ENCODE measurements around the gene NOS1. TPM values are rescaled to one million over a fixed set of nuclear protein-coding genes. Genes with fewer than 3 reads are reported as not detected.

The NOS1 gene
- total and polyA plus RNA-seq, 2 of the 8 experiments (the other 6 are each of a cell fraction or from before 2014, with no cell fraction given) = 1.5 to 2.0 TPM

DNA sequence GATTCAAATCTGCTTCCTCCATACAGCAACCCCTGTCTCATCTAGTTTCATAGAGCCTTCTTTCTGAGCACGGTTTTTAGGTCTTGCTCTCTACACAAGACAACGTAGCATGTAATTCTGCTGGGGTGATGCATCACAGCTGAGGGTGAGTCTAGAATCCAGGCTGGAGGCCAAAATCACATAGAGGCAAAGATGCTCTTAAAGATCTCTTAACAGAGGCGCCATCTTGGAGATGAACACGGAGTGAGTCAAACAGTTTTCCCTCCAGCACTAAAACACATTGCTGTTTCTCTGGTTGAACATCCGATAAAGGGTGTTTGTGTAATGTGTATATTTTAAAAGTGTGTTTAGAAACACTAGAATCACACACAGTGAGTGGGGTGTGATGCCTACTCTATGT, 78.9 kb downstream of the NOS1 start:
- Histone ChIP-seq H3K79me1 (ENCODE audit: low read depth, low read length) (no peaks in the 10 kb centered on the region), H3K79me2 (ENCODE audit: control insufficient read depth in 1 of 2, insufficient read depth in 2 of 2, low read length in 2 of 2) (no peaks in the 10 kb centered on the region), H3K27ac (ENCODE audit: low read depth, low read length) (no peak overlapping the region), H2BK15ac (ENCODE audit: low read length) (no peak overlapping the region), H4K5ac (ENCODE audit: insufficient read length, low read depth, low read length) (no peak overlapping the region), H4K20me1 (replicated peaks in 1 of 2; ENCODE audit: control insufficient read depth in 1 of 2, insufficient read depth in 2 of 2, low read length in 2 of 2) (no peaks in the 10 kb centered on the region), H3K36me3 (ENCODE audit: control insufficient read depth in 2 of 4, insufficient read depth in 4 of 4, low read length in 3 of 4) (no peaks in the 10 kb centered on the region), H2BK120ac (replicated peaks; ENCODE audit: low read depth, low read length) (no peak overlapping the region), H3K23me2 (ENCODE audit: low read depth, low read length) (no peaks in the 10 kb centered on the region), H3K14ac (ENCODE audit: insufficient read length) (no peak overlapping the region), H3K4me3 (ENCODE audit: extremely low read depth in 1 of 4, insufficient read depth in 2 of 4, low read depth in 3 of 4, low read length in 4 of 4) (no peak overlapping the region), H3K18ac (ENCODE audit: extremely low read depth, low read length) (no peak overlapping the region), H3K27me3 (replicated peaks in 1 of 4; ENCODE audit: control insufficient read depth in 3 of 4, extremely low read depth in 1 of 4, insufficient read depth in 3 of 4, low read length in 3 of 4) (no peaks in the 10 kb centered on the region), H3K4me1 (replicated peaks in 1 of 4; ENCODE audit: control insufficient read depth in 3 of 4, insufficient read depth in 4 of 4, low read length in 3 of 4) (peaks cover 9 to 18% (median 10%) of the 10 kb centered on the region in 4 experiments), H3K4ac (replicated peaks; ENCODE audit: insufficient read length, low read depth, low read length) (no peak overlapping the region), H3K23ac (ENCODE audit: insufficient read length) (no peak overlapping the region), H3K9me3 (ENCODE audit: insufficient read depth in 2 of 2, low read depth in 1 of 2, low read length in 1 of 2) (no peaks in the 10 kb centered on the region), H3K9ac (replicated peaks in 1 of 4; ENCODE audit: extremely low read depth in 1 of 4, low read depth in 3 of 4, low read length in 3 of 4) (no peak overlapping the region), H2BK5ac (ENCODE audit: low read depth, low read length) (no peak overlapping the region), H4K8ac (ENCODE audit: extremely low read depth, insufficient read depth, low read length) (no peak overlapping the region), H3K4me2 (ENCODE audit: insufficient read depth in 1 of 2, low read depth in 2 of 2, low read length in 2 of 2) (no peak overlapping the region), H2AFZ (ENCODE audit: low read length) (no peak overlapping the region), H3K56ac (replicated peaks; ENCODE audit: insufficient read length, low read depth, low read length) (no peak overlapping the region), H2BK20ac (ENCODE audit: low read length) (peak overlapping the region; percentile 40; the same call in 1 of the 2 replicates), H4K91ac (replicated peaks; ENCODE audit: insufficient read length, low read length) (no peak overlapping the region), H2AK5ac (ENCODE audit: low read depth, low read length) (no peak overlapping the region), H2BK12ac (ENCODE audit: low read depth, low read length) (no peak overlapping the region)
- POLR2A ChIA-PET (ENCODE audit: partially characterized antibody) = no interaction called here
- 93% methylated on average over 5 of the region's 5 CpGs; no CpG with 5 or more reads in 1 of the 2 experiments for WGBS, 2 experiments (ENCODE audit: extremely low coverage in 1 of 2, insufficient coverage in 1 of 2, insufficient read length in 1 of 2, insufficient replicate concordance in 2 of 2, low coverage in 1 of 2, low lambda C conversion rate in 2 of 2, missing lambda C conversion rate in 1 of 2)
- CTCF ChIA-PET (ENCODE audit: partially characterized antibody) = interaction anchor here (0.7 kb wide), 1 partner anchor 10 kb away, joined by 3 read pairs; no protein-coding TSS in a partner anchor
- DNase-seq (ENCODE audit: low read depth in 1 of 2, low spot score in 2 of 2) (no peak), FAIRE-seq (no peak)
- TF ChIP-seq ZNF274 (IDR thresholded peaks at IDR 0.05; ENCODE audit: borderline replicate concordance, extremely low read depth, low read length) = no peak
- no peak for TF ChIP-seq BACH1 (IDR thresholded peaks at IDR 0.05; ENCODE audit: low read length)
- TF ChIP-seq RAD21 (IDR thresholded peaks at IDR 0.05 in 1 of 2, conservative IDR thresholded peaks at IDR 0.05 in 1 of 2; ENCODE audit: low read depth in 2 of 2, low read length in 2 of 2) = no peak
- no peak for TF ChIP-seq SP1 (IDR thresholded peaks at IDR 0.05; ENCODE audit: low read depth, low read length)
- TF ChIP-seq SP2 (IDR thresholded peaks at IDR 0.05; ENCODE audit: low read length) = no peak
- TF ChIP-seq, protein P1, sequence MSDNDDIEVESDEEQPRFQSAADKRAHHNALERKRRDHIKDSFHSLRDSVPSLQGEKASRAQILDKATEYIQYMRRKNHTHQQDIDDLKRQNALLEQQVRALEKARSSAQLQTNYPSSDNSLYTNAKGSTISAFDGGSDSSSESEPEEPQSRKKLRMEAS (IDR thresholded peaks at IDR 0.05) = no peak
- no peak for TF ChIP-seq CBX8 (IDR thresholded peaks at IDR 0.05; ENCODE audit: borderline replicate concordance, low read depth, low read length)
- no peak for TF ChIP-seq EZH2 (IDR thresholded peaks at IDR 0.05; ENCODE audit: low read depth, low read length, severe bottlenecking)
- TF ChIP-seq TAF7 (optimal IDR thresholded peaks at IDR 0.05; ENCODE audit: borderline replicate concordance, low read depth, low read length) = no peak
- no peak for TF ChIP-seq FOSL1 (IDR thresholded peaks at IDR 0.05; ENCODE audit: insufficient read depth, low read depth, low read length)
- no peak for TF ChIP-seq RFX5 (IDR thresholded peaks at IDR 0.05; ENCODE audit: borderline replicate concordance, low read depth, low read length)
- no peak for TF ChIP-seq GABPA (IDR thresholded peaks at IDR 0.05; ENCODE audit: borderline replicate concordance, insufficient read depth, low read length)
- no peak for TF ChIP-seq TEAD4 (IDR thresholded peaks at IDR 0.05; ENCODE audit: low read depth, low read length)
- TF ChIP-seq SAP30 (IDR thresholded peaks at IDR 0.05; ENCODE audit: insufficient read depth, insufficient replicate concordance, low read length) = no peak

Measured in H1 (cell line).